ENCODE measurements around the gene SLC4A11. TPM values are rescaled to one million over a fixed set of nuclear protein-coding genes. Genes with fewer than 3 reads are reported as not detected.

The SLC4A11 gene
- total RNA-seq, 2 donors from 2014 or later = 3.8 to 12.4 TPM

DNA sequence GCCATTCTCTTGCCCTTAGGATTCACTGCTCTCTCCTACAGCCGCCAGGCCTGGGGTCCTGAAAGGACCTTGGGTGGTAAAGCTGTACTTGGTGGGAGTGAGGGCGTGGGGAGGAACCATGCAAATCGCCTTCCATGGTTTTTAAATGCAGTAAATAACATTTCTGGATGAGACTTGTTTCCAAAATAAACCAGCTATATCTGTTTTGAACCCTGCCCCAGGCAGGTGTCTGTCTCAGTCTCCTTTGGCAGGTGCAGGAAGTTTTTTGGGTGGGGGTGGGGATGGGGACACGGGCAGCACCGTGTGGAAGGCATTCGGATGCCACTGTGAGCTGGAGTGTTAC, 15.4 kb downstream of the SLC4A11 start:
- WGBS, 2 experiments (ENCODE audit: insufficient coverage in 1 of 2, insufficient read length in 1 of 2) = 88 to 100% methylated on average over 1 to 6 of the region's 6 CpGs
- H3K27me3 Mint-ChIP-seq (ENCODE audit: insufficient read depth) = no peaks in the 10 kb centered on the region
- H3K27me3 ChIP-seq (ENCODE audit: control insufficient read depth, insufficient read depth, low read length, poor library complexity, severe bottlenecking) = no peaks in the 10 kb centered on the region
- DNase-seq = no peak
- H3K36me3 ChIP-seq (ENCODE audit: control insufficient read depth, insufficient read depth, low read length) = peaks cover 50% of the 10 kb centered on the region
- H3K4me3 Mint-ChIP-seq = no peak overlapping the region
- no peak overlapping the region for H3K9ac ChIP-seq (ENCODE audit: extremely low read depth, low read length, poor library complexity, severe bottlenecking)
- H3K27ac ChIP-seq (ENCODE audit: low read depth, low read length) = no peak overlapping the region
- H3K36me3 Mint-ChIP-seq (ENCODE audit: low read depth) = peaks cover 32% of the 10 kb centered on the region
- peak overlapping the region; percentile 78 for H3K27ac Mint-ChIP-seq
- H3K9me3 ChIP-seq (ENCODE audit: control insufficient read depth, low read length) = no peaks in the 10 kb centered on the region
- no peak overlapping the region for H3K4me3 ChIP-seq (ENCODE audit: low read length)
- H3K9me3 Mint-ChIP-seq = no peaks in the 10 kb centered on the region
- TF ChIP-seq, protein P1, sequence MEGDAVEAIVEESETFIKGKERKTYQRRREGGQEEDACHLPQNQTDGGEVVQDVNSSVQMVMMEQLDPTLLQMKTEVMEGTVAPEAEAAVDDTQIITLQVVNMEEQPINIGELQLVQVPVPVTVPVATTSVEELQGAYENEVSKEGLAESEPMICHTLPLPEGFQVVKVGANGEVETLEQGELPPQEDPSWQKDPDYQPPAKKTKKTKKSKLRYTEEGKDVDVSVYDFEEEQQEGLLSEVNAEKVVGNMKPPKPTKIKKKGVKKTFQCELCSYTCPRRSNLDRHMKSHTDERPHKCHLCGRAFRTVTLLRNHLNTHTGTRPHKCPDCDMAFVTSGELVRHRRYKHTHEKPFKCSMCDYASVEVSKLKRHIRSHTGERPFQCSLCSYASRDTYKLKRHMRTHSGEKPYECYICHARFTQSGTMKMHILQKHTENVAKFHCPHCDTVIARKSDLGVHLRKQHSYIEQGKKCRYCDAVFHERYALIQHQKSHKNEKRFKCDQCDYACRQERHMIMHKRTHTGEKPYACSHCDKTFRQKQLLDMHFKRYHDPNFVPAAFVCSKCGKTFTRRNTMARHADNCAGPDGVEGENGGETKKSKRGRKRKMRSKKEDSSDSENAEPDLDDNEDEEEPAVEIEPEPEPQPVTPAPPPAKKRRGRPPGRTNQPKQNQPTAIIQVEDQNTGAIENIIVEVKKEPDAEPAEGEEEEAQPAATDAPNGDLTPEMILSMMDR (conservative IDR thresholded peaks at IDR 0.05) = no peak
- peaks cover 12% of the 10 kb centered on the region for H3K4me1 ChIP-seq (ENCODE audit: control insufficient read depth, insufficient read depth, low read length)
- H3K4me1 Mint-ChIP-seq = peaks cover 24% of the 10 kb centered on the region

GRCh38 chr20:3222635-3223600, 16.1 kb downstream of the SLC4A11 start:
- Mint-ChIP-seq H3K36me3 (ENCODE audit: low read depth) (peaks cover 33% of the 10 kb centered on the region), H3K27me3 (ENCODE audit: insufficient read depth) (no peaks in the 10 kb centered on the region), H3K4me1 (peaks cover 24% of the 10 kb centered on the region), H3K27ac (peak overlapping the region; percentile 78), H3K9me3 (no peaks in the 10 kb centered on the region), H3K4me3 (peak overlapping the region; percentile 25)
- Histone ChIP-seq H3K4me1 (ENCODE audit: control insufficient read depth, insufficient read depth, low read length) (peaks cover 13% of the 10 kb centered on the region), H3K4me3 (ENCODE audit: low read length) (no peak overlapping the region), H3K27me3 (ENCODE audit: control insufficient read depth, insufficient read depth, low read length, poor library complexity, severe bottlenecking) (no peaks in the 10 kb centered on the region), H3K9me3 (ENCODE audit: control insufficient read depth, low read length) (no peaks in the 10 kb centered on the region), H3K27ac (ENCODE audit: low read depth, low read length) (no peak overlapping the region), H3K36me3 (ENCODE audit: control insufficient read depth, insufficient read depth, low read length) (peaks cover 50% of the 10 kb centered on the region), H3K9ac (ENCODE audit: extremely low read depth, low read length, poor library complexity, severe bottlenecking) (no peak overlapping the region)
- TF ChIP-seq, protein P1 (conservative IDR thresholded peaks at IDR 0.05) = no peak
- WGBS, 2 experiments (ENCODE audit: insufficient coverage in 1 of 2, insufficient read length in 1 of 2) = 83 to 91% methylated on average over 19 to 25 of the region's 25 CpGs
- no peak for DNase-seq

DNA sequence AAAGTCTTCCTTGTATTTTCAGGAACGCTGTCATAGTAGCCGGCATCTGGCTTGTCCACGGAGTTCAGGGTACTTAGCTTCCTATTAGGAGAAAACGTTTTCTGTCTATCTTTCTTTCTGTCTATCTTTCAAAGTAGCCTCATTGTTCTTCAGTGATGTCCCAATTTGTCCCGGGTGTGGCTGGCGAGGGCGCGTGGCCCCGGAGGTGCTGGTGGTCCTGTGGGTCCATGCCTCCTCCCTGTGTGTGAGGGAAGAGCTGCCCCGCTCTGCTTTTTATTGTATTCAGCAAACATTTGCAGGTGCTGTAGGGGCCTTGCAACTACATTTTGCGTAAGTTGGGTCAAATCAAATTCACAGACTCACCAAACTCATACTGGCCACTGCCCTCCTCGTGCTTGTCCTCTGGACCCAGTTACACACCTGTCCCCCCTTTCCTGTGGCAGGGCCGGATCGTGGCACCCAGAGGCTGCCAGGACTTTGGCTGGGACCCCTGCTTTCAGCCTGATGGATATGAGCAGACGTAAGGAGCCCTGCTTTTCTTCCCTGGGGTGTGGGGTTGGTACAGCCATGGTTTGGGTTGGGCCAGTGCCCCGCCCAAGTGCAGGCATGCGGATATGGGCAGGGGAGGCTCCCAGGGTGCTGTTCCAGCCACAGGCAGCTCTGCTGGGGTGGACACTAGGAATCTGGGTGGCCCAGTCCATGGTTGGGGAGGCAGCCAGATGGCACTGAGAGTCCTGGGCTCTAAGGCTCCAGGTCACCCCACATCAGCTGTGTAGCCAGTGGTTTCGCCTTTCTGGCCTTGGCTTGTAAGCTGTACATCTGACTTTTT, 17.4 kb downstream of the SLC4A11 start:
- no peaks in the 10 kb centered on the region for H3K9me3 Mint-ChIP-seq
- peaks cover 51% of the 10 kb centered on the region for H3K36me3 ChIP-seq (ENCODE audit: control insufficient read depth, insufficient read depth, low read length)
- no peak overlapping the region for H3K27ac ChIP-seq (ENCODE audit: low read depth, low read length)
- peaks cover 13% of the 10 kb centered on the region for H3K4me1 ChIP-seq (ENCODE audit: control insufficient read depth, insufficient read depth, low read length)
- H3K27ac Mint-ChIP-seq = peak overlapping the region; percentile 88
- no peaks in the 10 kb centered on the region for H3K9me3 ChIP-seq (ENCODE audit: control insufficient read depth, low read length)
- TF ChIP-seq, protein P1 (conservative IDR thresholded peaks at IDR 0.05) = no peak
- peaks cover 31% of the 10 kb centered on the region for H3K36me3 Mint-ChIP-seq (ENCODE audit: low read depth)
- peaks cover 24% of the 10 kb centered on the region for H3K4me1 Mint-ChIP-seq
- no peak for DNase-seq
- H3K27me3 ChIP-seq (ENCODE audit: control insufficient read depth, insufficient read depth, low read length, poor library complexity, severe bottlenecking) = no peaks in the 10 kb centered on the region
- H3K4me3 ChIP-seq (ENCODE audit: low read length) = no peak overlapping the region
- H3K9ac ChIP-seq (ENCODE audit: extremely low read depth, low read length, poor library complexity, severe bottlenecking) = no peak overlapping the region
- no peaks in the 10 kb centered on the region for H3K27me3 Mint-ChIP-seq (ENCODE audit: insufficient read depth)
- no peak overlapping the region for H3K4me3 Mint-ChIP-seq
- WGBS, 2 experiments (ENCODE audit: insufficient coverage in 1 of 2, insufficient read length in 1 of 2) = 94 to 97% methylated on average over 11 to 18 of the region's 18 CpGs

All from endodermal cell (in vitro differentiated cells).